Measurements from ENCODE around the gene MOB3B. TPM values are rescaled to one million over a fixed set of nuclear protein-coding genes. Genes with fewer than 3 reads are reported as not detected.

The MOB3B gene
- total and polyA plus RNA-seq, 2 of the 13 experiments (the other 11 are each of a cell fraction or from before 2014, with no cell fraction given), result 0.03 to 0.09 TPM

DNA sequence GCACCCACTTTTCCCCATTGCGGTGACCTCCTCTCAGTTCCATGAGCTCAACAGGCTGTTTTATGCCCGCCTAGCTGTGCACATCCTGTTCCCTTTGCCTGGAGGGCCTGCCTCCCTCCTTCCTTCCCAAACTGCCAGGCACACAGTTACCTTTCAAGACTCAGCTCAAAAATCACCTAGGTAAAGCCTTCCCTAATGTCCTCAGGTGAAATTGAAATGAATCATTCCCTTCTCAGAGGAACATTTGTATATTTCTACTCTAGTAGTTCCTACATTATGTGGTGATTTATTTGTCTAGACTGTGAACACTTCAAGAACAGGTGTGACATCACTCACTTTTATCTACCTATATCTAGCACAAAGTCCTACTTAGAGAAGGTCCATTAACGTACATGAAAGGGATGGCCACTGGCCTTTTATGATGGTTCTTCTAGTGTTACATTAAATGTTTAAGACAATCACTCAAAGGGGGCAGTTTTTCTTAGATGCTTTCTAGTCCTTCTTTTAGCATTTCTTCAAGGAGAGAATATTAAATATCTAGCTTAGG is 129.2 kb downstream of the MOB3B start:
- ATAC-seq (no peak), FAIRE-seq (no peak), DNase-seq (ENCODE audit: low spot score) (no peak)
- ChIA-PET CTCF (ENCODE audit: low intra/inter-chr PET ratio, low total read pairs) (no interaction called here), POLR2A (no interaction called here)
- TF ChIP-seq HNRNPLL (IDR thresholded peaks at IDR 0.05; ENCODE audit: low read depth, low read length, poor library complexity, severe bottlenecking) (no peak), GTF3A (CRISPR knock-in tag; conservative IDR thresholded peaks at IDR 0.05) (no peak), FOXA1 (IDR thresholded peaks at IDR 0.05) (no peak), FOXA1 (CRISPR knock-in tag; IDR thresholded peaks at IDR 0.05) (no peak), ZNF296 (CRISPR knock-in tag; conservative IDR thresholded peaks at IDR 0.05) (no peak), TFE3 (CRISPR knock-in tag; IDR thresholded peaks at IDR 0.05) (no peak), NR2F1 (CRISPR knock-in tag; IDR thresholded peaks at IDR 0.05) (no peak), ZNF460 (CRISPR knock-in tag; IDR thresholded peaks at IDR 0.05; ENCODE audit: borderline replicate concordance) (no peak), SOX13 (IDR thresholded peaks at IDR 0.05) (no peak), SOX13 (CRISPR knock-in tag; conservative IDR thresholded peaks at IDR 0.05 in 1 of 2, IDR thresholded peaks at IDR 0.05 in 1 of 2) (no peak), ZNF264 (CRISPR knock-in tag; IDR thresholded peaks at IDR 0.05) (no peak), ZKSCAN5 (CRISPR knock-in tag; IDR thresholded peaks at IDR 0.05) (no peak), MAZ (IDR thresholded peaks at IDR 0.05; ENCODE audit: borderline replicate concordance, low read depth, low read length) (no peak), MAZ (CRISPR knock-in tag; IDR thresholded peaks at IDR 0.05; ENCODE audit: low read depth) (no peak), ZNF570 (CRISPR knock-in tag; IDR thresholded peaks at IDR 0.05; ENCODE audit: borderline replicate concordance) (no peak), ZFP36L1 (CRISPR knock-in tag; IDR thresholded peaks at IDR 0.05) (no peak), ZNF335 (CRISPR knock-in tag; IDR thresholded peaks at IDR 0.05) (no peak)
- Histone ChIP-seq H3K9ac (ENCODE audit: insufficient read depth, low read depth, low read length) (no peak overlapping the region), H3K79me2 (ENCODE audit: insufficient read depth, low read length) (no peaks in the 10 kb centered on the region), H4K20me1 (ENCODE audit: insufficient read depth, low read length) (no peaks in the 10 kb centered on the region), H3K9me3 (ENCODE audit: low read length) (no peaks in the 10 kb centered on the region), H3K27me3 (ENCODE audit: control insufficient read depth in 1 of 2, insufficient read depth in 2 of 2, low read length in 2 of 2) (peaks cover 0 to 2% of the 10 kb centered on the region in 2 experiments; a peak in 1 of 5 replicates), H3K4me2 (ENCODE audit: low read depth, low read length) (no peak overlapping the region), H3K36me3 (replicated peaks in 1 of 2; ENCODE audit: control insufficient read depth in 1 of 2, insufficient read depth in 2 of 2, low read length in 2 of 2) (no peaks in the 10 kb centered on the region), H3K4me1 (ENCODE audit: insufficient read depth, low read length) (no peaks in the 10 kb centered on the region), H2AFZ (ENCODE audit: low read length) (no peak overlapping the region), H3K4me3 (replicated peaks in 1 of 3; ENCODE audit: insufficient read depth in 1 of 3, low read depth in 2 of 3, low read length in 3 of 3) (no peak overlapping the region), H3K27ac (ENCODE audit: extremely low read length, insufficient read depth, low read length) (no peak overlapping the region)
- intact Hi-C loops (cut with micrococcal nuclease; ENCODE audit: unreplicated experiment), result no loop called here
- no TSS peak for BruUV-seq (replicated peaks)
- in situ Hi-C loops (cut with HindIII; ENCODE audit: extremely low pct_ligation_motif_present, low pct_unique_long_range_greater_than_20kb), result no loop called here
- 29% methylated on average over 3 of the region's 3 CpGs for WGBS (ENCODE audit: low lambda C conversion rate)

Measured in HepG2 (cell line).